ENCODE measurements around the gene TTC21A. TPM values are rescaled to one million over a fixed set of nuclear protein-coding genes. Genes with fewer than 3 reads are reported as not detected.

Gene TTC21A
- total RNA-seq, 1 donor from 2014 or later = 0.90 TPM

- no peak for DNase-seq (ENCODE audit: low read depth in 2 of 2)
Observed at GRCh38 chr3:39099242-39099641, 8.2 kb upstream of the TTC21A start.

- no peak for DNase-seq (ENCODE audit: low read depth in 2 of 2)
Observed at GRCh38 chr3:39099738-39100499, 7.6 kb upstream of the TTC21A start.

GRCh38 chr3:39100500-39100886, 7.0 kb upstream of the TTC21A start:
- DNase-seq (ENCODE audit: low read depth in 2 of 2) = no peak

- peak; percentile 17 to 57 for DNase-seq (ENCODE audit: low read depth in 2 of 2)
Observed at GRCh38 chr3:39101022-39101689, 6.3 kb upstream of the TTC21A start.

- no peak for DNase-seq (ENCODE audit: low read depth in 2 of 2)
Observed at GRCh38 chr3:39102504-39103323, 4.8 kb upstream of the TTC21A start.

GRCh38 chr3:39103324-39103693, 4.2 kb upstream of the TTC21A start:
- DNase-seq (ENCODE audit: low read depth in 2 of 2) = no peak

GRCh38 chr3:39103791-39104552, 3.5 kb upstream of the TTC21A start:
- DNase-seq (ENCODE audit: low read depth in 2 of 2) = no peak

GRCh38 chr3:39104961-39105686, 2.4 kb upstream of the TTC21A start:
- no peak for DNase-seq (ENCODE audit: low read depth in 2 of 2)

GRCh38 chr3:39105687-39106063, 1.8 kb upstream of the TTC21A start:
- no peak for DNase-seq (ENCODE audit: low read depth in 2 of 2)

GRCh38 chr3:39106281-39106811, 1.1 kb upstream of the TTC21A start:
- DNase-seq (ENCODE audit: low read depth in 2 of 2) = peak in 1 of 2 donors; percentile 12

- DNase-seq (ENCODE audit: low read depth in 2 of 2) = peak; percentile 23 to 66
Observed at GRCh38 chr3:39106851-39107387, 561 bp upstream of the TTC21A start.

- DNase-seq (ENCODE audit: low read depth in 2 of 2) = no peak
Observed at GRCh38 chr3:39108200-39108710, 775 bp downstream of the TTC21A start.

- no peak for DNase-seq (ENCODE audit: low read depth in 2 of 2)
Observed at GRCh38 chr3:39109086-39109485, 1.6 kb downstream of the TTC21A start.

- no peak for DNase-seq (ENCODE audit: low read depth in 2 of 2)
Observed at GRCh38 chr3:39110041-39110639, 2.7 kb downstream of the TTC21A start.

- DNase-seq (ENCODE audit: low read depth in 2 of 2) = no peak
Observed at GRCh38 chr3:39112113-39112512, 4.6 kb downstream of the TTC21A start.

- no peak for DNase-seq (ENCODE audit: low read depth in 2 of 2)
Observed at GRCh38 chr3:39112535-39112934, 5.1 kb downstream of the TTC21A start.

- no peak for DNase-seq (ENCODE audit: low read depth in 2 of 2)
Observed at GRCh38 chr3:39113291-39113690, 5.8 kb downstream of the TTC21A start.

- DNase-seq (ENCODE audit: low read depth in 2 of 2) = no peak
Observed at GRCh38 chr3:39114456-39114855, 7.0 kb downstream of the TTC21A start.

- no peak for DNase-seq (ENCODE audit: low read depth in 2 of 2)
Observed at GRCh38 chr3:39115870-39116269, 8.4 kb downstream of the TTC21A start.

- DNase-seq (ENCODE audit: low read depth in 2 of 2) = no peak
Observed at GRCh38 chr3:39118079-39118478, 10.6 kb downstream of the TTC21A start.

All from dermis microvascular lymphatic vessel endothelial cell (primary cell).